ENCODE results near the gene TAMALIN.

GRCh38 chr12:52052468-52053186 lies 45.9 kb downstream of the TAMALIN start:
- no peak for TF ChIP-seq CTCF (IDR thresholded peaks at IDR 0.05)
- TF ChIP-seq POLR2A (IDR thresholded peaks at IDR 0.05), result no peak

All from thyroid gland (tissue), 4 donors.